Stimulated activated CD4-positive, alpha-beta T cell treated with anti-CD3 and anti-CD28 coated beads, Interleukin-2, amount 100 ng/mL, for 4 hours (primary cell): ENCODE data around the gene RYR1.
"Not testable (repeated sequence)": the region's sequence is repeated elsewhere in the genome, so short reads cannot be mapped to it uniquely, and the experiment has no call there.

Source experiments
- DNase-seq: peaks from one replicate; pipeline ENCODE4 v3.0.0-alpha.2; 2020; ENCODE audit warnings: low read depth

The RYR1 gene

DNA sequence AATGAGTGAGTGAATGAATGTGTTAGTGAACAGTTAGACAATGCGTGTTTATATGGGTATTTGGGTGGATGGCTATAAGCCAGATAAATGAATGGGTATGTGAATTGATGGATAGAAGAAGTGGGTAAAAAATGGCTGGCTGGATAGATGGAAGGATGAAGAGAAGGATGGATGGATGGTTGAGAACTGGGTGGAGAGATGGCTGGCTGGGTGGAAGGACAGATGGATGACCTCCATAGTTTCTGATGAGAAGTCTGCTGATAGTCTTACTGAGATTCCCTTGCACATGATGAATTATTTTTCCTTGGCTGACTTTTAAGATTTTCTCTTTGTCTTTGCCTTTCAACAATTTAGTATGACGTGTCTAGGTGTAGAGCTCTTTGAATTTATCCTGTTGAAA lies 57.4 kb downstream of the RYR1 start:
- no peak for DNase-seq

DNA sequence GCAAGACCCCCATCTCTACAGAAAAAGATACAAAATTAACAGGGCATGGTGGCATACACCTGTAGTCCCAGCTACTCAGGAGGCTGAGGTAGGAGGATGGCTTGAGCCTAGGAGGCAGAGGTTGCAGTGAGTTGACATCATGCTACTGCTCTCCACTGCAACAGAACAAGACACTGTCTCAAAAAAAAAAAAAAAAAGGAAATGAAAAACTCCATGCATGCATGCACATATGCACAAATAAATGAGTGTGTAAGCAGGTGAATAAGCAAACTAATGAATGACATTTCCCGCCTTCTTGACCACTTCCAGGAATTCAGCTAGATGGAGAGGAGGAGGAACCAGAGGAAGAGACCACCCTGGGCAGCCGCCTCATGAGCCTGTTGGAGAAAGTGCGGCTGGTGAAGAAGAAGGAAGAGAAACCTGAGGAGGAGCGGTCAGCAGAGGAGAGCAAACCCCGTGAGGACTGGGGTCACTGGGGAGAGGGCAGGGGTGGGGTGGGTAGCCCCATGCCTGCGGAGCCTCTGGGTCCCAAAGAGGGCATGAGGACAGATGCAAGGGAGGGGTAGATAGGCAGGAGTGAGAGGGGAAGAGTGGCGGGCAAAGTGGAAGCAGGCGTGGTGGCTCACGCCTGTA lies 58.8 kb downstream of the RYR1 start:
- no peak for DNase-seq

DNA sequence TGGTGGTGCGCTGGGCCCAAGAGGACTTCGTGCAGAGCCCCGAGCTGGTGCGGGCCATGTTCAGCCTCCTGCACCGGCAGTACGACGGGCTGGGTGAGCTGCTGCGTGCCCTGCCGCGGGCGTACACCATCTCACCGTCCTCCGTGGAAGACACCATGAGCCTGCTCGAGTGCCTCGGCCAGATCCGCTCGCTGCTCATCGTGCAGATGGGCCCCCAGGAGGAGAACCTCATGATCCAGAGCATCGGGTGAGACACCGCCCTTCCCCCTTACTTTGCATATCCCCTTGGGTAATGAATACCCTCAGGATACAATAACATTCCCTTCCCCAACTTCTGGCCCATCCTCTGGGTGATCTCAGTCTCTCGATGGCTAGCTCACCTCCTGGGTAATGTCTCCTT lies 60.9 kb downstream of the RYR1 start:
- DNase-seq: no peak

DNA sequence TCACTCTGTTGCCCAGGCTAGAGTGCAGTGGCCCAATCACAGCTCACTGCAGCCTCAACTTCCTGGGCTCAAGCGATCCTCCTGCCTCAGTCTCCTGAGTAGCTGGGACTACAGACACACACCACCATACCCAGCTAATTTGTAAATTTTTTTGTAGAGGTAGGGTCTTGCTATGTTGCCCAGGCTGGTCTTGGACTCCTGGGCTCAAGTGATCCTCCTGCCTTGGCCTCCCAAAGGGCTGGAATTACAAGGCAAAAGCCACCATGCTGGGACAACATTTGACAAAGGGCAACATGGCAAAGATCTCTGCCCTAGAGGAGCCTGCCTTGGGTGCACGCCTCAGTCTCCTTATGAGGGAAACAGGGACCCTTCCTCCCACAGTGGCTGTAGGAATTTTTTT lies 61.9 kb downstream of the RYR1 start:
- DNase-seq: not testable (repeated sequence)

DNA sequence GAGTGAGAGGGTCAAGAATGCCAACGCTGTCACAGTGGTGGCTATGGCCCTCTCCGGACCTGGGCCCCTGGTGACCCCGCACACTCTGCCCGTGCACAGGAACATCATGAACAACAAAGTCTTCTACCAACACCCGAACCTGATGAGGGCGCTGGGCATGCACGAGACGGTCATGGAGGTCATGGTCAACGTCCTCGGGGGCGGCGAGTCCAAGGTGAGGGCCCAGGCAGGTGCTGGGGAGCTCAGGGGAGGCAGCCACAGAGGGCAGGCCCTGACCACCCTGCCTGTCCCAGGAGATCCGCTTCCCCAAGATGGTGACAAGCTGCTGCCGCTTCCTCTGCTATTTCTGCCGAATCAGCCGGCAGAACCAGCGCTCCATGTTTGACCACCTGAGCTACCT lies 62.6 kb downstream of the RYR1 start:
- DNase-seq: no peak

DNA sequence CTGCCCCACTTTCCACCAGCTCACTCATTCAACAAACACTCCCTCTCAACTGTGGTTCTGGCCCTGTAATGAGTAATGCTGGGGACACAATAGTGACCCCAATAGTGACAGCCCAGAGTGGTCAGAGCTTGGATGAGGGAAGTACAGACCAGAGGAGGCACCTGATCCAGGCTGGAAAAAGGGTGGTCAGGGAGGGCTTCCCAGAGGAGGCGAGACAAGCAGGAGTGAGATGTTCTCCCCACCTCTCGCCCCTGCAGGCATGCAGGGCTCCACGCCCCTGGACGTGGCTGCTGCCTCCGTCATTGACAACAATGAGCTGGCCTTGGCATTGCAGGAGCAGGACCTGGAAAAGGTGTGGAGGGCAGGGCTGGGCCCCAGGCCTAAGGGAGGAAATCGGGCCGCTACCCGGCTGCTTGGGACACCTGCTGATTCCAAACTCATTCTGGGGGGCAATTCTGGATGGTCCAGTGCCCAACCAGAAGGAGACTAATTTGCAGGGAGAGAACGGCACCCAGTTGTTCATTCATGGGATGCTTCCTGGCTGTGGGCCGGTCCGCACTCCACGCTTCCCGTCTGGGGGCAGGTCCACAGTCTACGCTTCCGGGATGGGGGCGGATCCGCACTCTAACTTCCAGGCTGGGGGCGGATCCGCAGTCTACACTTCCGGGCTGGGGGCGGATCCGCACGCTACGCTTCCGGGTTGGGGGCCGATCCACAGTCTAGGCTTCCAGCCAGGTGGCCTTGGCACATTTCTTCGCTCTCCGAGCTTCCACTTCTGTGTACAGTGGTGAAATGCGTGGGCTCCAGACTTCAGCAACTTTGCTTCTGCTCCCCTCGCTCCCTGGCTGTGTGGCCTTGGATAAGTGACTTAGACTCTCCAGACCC lies 63.4 kb downstream of the RYR1 start:
- no peak for DNase-seq

DNA sequence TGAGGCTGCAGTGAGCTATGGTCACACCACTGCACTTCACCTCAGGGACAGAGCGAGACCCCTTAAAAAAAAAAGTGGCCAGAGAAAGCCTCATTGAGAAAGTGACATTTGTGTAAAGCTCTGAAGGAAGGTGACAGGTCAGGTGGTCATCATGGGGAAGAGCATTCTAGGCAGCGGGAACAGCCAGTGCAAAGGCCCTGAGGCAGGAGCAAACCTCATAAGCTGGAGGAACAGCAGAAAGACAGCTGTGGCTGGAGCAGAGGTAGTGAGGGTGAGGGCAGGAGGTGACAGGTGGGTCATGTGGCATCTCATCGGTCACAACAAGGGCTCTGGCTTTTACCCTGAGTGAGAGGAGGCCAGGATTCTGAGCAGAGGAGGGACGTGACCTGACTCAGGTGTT lies 64.4 kb downstream of the RYR1 start:
- no peak for DNase-seq

DNA sequence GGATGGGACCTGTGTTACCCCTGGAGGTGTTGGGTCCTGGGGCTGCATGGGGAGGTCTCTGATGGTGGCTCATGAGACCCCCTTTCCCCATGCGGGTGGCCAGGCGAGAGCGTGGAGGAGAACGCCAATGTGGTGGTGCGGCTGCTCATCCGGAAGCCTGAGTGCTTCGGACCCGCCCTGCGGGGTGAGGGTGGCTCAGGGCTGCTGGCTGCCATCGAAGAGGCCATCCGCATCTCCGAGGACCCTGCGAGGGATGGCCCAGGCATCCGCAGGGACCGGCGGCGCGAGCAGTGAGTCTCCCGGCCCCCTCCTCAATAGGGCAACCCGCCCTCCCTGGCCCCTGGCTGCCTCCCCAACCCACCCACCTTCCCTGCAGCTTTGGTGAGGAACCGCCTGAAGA lies 66.0 kb downstream of the RYR1 start:
- no peak for DNase-seq

DNA sequence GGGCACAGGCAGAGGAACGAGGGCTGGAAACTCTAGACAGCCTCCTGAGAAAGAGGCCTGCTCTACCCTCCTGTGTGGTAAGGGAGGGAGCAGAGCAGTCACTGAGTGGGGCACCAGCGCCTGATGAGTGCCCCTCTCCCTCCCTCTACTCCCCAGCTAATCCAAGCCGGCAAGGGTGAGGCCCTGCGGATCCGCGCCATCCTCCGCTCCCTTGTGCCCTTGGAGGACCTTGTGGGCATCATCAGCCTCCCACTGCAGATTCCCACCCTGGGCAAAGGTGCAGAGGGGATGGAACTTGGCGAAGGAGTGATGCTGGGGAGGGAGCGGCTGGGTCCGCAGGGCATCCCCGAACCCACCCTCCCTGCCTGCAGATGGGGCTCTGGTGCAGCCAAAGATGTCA lies 67.0 kb downstream of the RYR1 start:
- no peak for DNase-seq

DNA sequence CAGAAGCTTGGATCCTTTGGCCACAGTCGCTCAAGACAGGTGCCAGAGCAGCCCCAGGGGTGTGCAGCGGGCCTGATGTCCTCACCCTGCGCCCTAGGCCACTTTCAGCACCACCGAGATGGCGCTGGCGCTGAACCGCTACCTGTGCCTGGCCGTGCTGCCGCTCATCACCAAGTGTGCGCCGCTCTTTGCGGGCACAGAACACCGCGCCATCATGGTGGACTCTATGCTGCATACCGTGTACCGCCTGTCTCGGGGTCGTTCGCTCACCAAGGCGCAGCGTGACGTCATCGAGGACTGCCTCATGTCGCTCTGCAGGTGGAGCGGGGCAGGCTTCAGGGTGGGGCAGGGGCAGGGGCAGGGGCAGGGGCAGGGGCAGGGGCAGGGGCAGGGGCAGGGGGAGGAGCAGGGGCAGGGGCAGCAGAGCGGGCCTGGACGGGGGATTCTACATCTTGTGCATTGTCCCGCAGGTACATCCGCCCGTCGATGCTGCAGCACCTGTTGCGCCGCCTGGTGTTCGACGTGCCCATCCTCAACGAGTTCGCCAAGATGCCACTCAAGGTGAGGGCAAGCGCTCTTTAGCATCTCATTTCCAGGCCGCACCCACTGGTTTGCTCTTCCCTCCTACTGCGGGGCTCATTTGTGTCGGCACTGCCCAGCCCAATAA lies 69.1 kb downstream of the RYR1 start:
- no peak for DNase-seq

DNA sequence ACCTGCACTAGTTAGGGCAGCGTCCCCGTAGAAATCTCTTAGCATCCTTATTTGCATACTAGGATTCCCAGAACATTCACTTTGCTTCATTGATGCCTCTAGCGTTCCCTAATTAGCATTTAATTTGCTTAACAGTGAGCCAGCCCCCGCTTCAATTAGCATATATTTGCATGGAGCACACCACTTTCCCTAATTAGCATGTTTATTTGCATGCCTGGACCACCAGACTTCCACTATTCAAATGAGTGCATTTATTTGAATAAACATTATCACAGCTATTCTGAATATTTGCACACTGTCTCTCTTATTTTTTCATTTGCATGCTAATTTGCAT lies 69.6 kb downstream of the RYR1 start:
- DNase-seq: no peak

DNA sequence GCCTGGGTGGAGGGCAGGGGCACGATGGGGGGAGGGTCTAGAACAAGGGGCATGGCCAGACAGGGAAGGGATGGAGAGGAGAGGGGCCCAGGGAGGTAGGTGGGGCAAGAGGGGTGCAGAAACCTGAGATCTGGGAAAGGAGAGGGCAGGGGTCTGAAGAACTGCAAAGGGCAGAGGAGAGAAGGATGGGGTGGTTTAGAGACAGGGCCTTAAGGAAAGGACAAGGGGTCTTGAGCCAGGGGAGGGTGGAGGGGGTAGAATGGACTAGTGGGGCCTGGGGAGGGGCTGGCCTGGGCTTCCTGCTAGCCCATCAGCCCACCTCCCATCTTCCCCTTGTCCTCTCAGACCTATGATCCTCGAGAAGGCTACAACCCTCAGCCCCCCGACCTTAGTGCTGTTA lies 72.5 kb downstream of the RYR1 start:
- no peak for DNase-seq

DNA sequence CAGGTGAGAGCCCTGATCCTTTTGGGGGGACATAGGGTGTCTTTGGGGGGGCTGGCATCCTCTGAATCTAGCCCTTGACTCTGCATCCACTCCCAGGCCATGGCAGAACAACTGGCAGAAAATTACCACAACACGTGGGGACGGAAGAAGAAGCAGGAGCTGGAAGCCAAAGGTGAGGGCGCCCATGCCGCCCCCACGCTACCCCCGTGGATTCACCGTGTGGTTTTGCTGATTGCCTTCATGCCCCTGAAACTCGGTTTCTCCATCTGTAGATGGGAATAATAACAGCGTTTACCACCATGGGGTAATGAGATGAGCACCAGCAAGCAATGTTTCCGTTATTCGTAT lies 72.9 kb downstream of the RYR1 start:
- DNase-seq: no peak

DNA sequence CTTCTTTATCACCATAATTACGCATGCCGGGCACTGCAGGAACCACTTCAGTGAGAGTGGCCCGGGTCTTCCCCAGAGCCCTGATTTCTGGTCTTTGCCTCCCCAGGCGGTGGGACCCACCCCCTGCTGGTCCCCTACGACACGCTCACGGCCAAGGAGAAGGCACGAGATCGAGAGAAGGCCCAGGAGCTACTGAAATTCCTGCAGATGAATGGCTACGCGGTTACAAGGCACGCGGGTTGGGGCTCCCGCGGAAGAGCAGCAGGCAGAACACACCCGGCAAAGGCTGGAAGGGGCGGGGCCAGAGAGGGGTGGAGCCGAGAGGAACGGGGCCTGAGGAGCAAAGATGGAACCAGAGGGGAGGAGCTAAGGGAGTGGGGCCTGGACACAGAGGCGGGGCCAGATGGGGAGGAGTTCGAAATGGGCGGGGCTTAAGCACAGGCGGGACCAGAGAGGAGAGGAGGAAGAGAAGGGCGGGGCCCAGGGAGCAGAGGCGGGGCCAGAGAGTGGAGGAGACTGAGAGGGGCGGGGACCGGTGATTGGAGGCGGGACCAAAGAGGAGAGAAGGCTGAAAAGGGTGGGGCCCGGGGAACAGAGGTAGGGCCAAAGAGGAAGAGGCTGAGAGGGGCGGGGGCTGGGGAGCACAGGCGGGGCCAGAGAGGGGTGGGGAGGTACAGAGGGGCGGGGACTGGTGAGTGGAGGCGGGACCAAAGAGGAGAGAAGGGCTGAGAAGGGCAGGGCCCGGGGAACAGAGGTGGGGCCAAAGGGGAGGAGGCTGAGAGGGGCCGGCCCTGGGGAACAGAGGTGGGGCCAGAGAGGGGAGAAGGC lies 73.4 kb downstream of the RYR1 start:
- DNase-seq: peak; percentile 84

DNA sequence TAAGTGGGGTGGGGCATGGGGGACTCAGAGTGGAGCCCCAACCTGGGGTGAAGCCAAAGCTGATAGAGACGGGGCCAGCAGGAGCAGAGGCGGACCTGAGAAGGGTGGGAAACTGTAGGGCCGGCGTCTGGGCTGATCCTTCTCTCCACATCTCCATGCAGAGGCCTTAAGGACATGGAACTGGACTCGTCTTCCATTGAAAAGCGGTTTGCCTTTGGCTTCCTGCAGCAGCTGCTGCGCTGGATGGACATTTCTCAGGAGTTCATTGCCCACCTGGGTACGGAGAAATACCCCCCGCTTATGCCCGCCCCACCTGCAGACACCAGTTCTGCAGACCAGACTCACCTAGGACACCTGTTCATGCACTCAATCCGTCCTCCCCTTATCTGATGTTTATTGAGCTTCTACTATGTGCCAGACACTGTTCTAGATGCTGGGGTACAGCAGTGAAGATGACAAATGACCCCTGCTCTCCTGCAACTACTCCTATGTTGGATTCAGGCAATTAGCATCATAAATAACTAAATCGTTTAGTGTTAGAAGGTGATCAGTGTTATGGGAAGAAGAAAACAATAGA lies 74.1 kb downstream of the RYR1 start:
- DNase-seq: no peak

DNA sequence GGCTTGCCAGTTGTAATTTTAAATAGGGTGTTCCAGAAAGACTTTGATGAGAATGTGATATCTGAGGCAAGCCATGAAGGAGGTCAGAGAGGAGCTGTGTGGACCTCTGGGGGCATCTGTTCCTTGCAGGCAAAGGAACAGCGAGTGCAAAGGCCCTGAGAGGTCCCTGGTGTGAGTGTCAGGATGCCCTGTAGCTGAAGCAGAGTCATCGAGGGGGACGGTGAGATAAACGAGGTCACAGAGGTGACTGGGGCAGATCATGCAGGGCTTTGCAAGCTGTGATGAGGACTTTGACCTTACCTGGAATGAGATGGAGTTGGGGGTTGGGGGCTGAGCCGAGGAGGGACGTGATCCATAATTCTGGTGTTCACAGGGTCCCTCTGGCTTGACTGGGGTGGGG lies 75.0 kb downstream of the RYR1 start:
- no peak for DNase-seq

DNA sequence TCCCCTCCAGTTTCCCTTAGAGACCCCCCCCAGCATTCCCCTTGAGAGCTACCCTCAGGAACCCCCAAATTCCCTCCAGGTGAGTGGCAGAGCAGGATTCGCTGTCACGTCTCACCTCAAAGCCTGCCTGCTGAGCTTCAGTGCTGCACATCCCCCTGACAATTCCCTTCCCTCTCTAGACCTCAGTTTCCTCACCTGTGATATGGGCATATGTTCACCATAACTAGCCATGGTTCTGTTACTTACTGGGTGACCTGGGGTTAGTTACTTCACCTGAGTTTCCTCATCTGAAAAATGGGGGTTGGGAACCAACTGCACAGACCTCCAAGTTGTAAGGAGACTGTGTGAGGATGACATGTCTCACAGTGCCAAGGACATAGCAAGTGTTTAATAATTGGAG lies 75.5 kb downstream of the RYR1 start:
- DNase-seq: no peak

DNA sequence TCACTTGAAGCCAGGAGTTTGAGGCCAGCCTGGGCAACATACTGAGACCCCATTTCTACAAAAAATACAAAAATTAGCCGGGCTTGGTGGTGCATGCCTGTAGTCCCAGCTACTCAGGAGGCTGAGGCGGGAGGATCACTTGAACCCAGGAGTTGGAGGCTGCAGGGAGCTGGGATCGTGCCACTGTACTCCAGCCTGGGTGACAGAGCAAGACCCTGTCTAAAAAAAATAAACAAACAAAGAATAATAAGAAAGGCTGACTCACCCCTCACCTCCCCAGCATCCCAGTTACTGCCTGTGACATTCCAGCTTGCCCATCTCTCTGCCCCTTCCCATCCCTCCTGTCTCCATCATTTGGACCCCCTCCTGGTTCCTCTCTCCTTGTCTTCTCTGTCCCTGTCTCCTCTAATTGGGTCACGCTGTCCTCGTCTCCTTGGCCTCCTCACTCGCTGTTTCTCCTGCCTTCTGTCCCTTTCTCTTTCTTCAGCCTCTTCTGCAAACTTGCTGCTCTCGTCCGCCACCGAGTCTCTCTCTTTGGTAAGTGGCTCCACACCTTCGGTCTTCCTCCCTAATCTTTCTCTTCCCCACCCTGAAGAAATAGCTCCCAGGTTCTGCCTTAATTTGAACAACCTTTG lies 77.7 kb downstream of the RYR1 start:
- no peak for DNase-seq

DNA sequence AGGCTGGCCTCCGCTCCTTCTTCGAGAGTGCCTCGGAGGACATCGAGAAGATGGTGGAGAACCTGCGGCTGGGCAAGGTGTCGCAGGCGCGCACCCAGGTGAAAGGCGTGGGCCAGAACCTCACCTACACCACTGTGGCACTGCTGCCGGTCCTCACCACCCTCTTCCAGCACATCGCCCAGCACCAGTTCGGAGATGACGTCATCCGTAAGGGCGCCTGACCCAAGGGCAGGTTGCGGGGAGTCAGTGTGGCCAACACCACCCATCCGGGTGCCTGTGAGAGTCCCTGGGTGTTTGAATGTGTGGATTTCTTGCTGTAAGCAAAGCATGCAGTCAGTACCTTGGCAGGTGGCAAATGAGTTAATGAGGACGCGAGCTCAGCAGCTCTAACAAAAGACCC lies 78.8 kb downstream of the RYR1 start:
- no peak for DNase-seq

DNA sequence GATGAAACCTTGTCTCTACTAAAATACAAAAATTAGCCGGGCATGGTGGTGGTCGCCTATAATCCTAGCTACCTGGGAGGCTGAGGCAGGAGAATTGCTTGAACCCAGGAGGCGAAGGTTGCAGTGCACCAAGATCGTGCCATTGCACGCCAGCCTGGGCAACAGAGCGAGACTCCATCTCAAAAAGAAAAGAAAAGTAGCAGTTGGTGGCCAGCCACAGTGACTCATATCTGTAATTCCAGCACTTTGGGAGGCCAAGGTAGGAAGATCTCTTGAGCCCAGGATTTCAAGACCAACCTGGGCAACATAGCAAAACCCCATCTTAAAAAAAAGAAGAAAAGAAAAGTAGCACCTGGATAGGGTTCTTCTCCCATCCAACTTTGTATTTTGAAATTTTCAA lies 79.7 kb downstream of the RYR1 start:
- not testable (repeated sequence) for DNase-seq

DNA sequence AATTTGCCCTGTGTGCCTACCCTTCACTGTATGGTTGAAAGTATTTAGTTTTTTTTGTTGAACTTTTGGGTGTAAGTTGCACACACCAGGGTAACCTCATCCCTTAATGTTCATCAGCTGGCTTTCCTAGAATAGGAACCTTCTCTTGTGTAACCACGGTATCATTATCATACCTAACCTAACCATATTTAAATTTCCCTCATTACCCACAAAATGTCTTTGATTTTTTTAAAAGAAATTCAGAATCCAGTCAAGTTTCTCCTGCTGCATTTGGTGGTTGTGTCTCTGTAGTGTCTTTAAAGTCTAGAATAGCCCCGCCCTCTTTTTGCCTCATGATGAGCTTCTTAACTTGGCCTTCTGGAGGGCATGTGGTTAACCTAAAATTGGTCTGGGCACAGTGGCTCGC lies 80.3 kb downstream of the RYR1 start:
- DNase-seq: no peak
